ENCODE results near the gene ZNF3. TPM values are rescaled to one million over a fixed set of nuclear protein-coding genes. Genes with fewer than 3 reads are reported as not detected.

The ZNF3 gene
- total RNA-seq, 2 donors from 2014 or later, result 16.9 to 46.5 TPM

DNA sequence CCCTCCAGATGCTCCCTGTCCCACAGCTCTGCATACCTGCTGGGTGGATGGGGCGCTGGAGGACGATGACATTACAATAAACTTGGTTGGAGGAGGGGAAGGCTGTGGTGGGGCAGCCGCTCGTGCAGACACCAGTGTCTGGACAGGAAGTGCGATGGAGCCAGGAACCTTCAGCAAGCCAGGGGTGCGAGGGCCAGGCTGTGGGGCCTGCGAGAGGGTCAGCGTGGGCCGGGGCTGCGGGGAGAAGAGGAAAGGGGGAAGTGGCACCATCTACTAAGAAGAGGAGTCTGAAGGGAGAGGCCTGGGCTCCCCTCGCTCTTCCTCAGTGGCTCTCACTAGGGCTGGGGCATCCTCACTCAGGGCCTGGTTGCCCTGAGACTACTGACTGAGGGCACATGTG, 26.4 kb upstream of the ZNF3 start:
- Histone ChIP-seq H3K4me1 (no peaks in the 10 kb centered on the region), H3K27me3 (no peaks in the 10 kb centered on the region), H3K27ac (no peak overlapping the region), H3K9me3 (no peaks in the 10 kb centered on the region), H3K4me3 (no peak overlapping the region), H3K36me3 (replicated peaks in 1 of 2; ENCODE audit: insufficient read depth in 1 of 2, low read depth in 2 of 2) (peaks cover 3 to 16% of the 10 kb centered on the region in 2 donors)
- DNase-seq, result no peak
- WGBS, 2 donors, result 78 to 81% methylated on average over 10 to 11 of the region's 11 CpGs
- intact Hi-C loops (cut with DNase I), result no loop called here
- no peak for TF ChIP-seq POLR2A (IDR thresholded peaks at IDR 0.05)
- TF ChIP-seq, protein P1, sequence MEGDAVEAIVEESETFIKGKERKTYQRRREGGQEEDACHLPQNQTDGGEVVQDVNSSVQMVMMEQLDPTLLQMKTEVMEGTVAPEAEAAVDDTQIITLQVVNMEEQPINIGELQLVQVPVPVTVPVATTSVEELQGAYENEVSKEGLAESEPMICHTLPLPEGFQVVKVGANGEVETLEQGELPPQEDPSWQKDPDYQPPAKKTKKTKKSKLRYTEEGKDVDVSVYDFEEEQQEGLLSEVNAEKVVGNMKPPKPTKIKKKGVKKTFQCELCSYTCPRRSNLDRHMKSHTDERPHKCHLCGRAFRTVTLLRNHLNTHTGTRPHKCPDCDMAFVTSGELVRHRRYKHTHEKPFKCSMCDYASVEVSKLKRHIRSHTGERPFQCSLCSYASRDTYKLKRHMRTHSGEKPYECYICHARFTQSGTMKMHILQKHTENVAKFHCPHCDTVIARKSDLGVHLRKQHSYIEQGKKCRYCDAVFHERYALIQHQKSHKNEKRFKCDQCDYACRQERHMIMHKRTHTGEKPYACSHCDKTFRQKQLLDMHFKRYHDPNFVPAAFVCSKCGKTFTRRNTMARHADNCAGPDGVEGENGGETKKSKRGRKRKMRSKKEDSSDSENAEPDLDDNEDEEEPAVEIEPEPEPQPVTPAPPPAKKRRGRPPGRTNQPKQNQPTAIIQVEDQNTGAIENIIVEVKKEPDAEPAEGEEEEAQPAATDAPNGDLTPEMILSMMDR (IDR thresholded peaks at IDR 0.05), result no peak
- no peak for ATAC-seq

DNA sequence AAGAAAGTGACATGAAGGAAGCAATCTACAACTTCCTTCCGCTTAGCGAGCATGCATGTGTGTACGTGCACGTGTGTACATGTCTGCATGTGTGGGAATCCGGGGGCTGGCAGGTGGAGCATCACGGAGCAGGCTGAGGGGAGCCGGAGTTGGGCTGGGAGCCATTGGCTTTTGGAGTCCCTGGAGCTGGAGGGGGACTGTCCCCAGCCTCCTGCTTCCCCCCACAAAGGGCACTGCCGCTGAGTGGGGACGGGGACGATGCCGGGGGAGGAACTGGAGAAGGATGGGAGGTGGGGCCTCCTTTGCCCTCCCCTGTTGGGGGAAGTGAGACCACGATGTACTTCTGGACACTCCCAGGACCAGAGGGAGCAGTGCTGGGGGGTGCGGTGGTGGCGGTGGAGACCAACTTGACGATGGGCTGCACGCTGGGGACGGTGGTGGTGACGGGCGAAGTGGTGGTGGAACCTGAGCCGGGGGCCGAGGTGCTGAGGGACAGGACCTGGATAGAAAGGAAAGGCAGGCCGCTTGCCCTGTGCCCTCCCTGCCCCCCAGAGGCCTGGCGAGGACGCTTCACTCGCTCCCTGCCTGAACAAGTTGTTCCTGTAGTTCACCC, 25.7 kb upstream of the ZNF3 start:
- DNase-seq, result no peak
- Histone ChIP-seq H3K9me3 (no peaks in the 10 kb centered on the region), H3K4me1 (peaks cover 6% of the 10 kb centered on the region), H3K27ac (no peak overlapping the region), H3K27me3 (no peaks in the 10 kb centered on the region), H3K4me3 (no peak overlapping the region), H3K36me3 (replicated peaks in 1 of 2; ENCODE audit: insufficient read depth in 1 of 2, low read depth in 2 of 2) (peaks cover 3 to 14% of the 10 kb centered on the region in 2 donors)
- no peak for ATAC-seq
- WGBS, 2 donors, result 85 to 89% methylated on average over 20 to 23 of the region's 25 CpGs
- intact Hi-C loops (cut with DNase I), result no loop called here
- TF ChIP-seq, protein P1 (IDR thresholded peaks at IDR 0.05), result no peak
- no peak for TF ChIP-seq POLR2A (IDR thresholded peaks at IDR 0.05)

DNA sequence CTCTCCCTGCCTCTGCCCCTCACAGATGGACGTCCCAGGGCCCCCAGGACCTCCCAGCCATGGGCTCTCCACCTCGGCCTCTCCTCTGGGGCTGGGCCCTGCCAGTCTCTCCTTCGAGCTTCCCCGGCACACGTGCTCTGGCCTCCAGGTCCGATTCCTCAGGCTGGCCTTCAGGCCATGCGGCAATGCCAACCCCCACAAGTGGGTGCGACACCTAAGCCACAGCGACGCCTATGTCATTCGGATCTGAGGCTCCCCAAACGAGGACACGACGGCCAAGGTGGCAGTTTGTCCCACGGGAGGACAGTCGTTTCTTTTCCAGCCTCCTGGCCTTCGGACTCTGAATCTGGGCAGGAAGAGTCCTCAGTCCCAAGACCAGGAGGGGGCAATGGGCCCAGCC, 25.1 kb upstream of the ZNF3 start:
- ATAC-seq, result no peak
- intact Hi-C loops (cut with DNase I), result no loop called here
- H3K9me3 ChIP-seq, result no peaks in the 10 kb centered on the region
- peaks cover 9% of the 10 kb centered on the region for H3K4me1 ChIP-seq
- H3K27ac ChIP-seq, result no peak overlapping the region
- H3K4me3 ChIP-seq, result no peak overlapping the region
- TF ChIP-seq POLR2A (IDR thresholded peaks at IDR 0.05), result no peak
- TF ChIP-seq, protein P1 (IDR thresholded peaks at IDR 0.05), result no peak
- WGBS, 2 donors, result 71 to 87% methylated on average over 11 to 17 of the region's 17 CpGs
- H3K36me3 ChIP-seq (replicated peaks in 1 of 2; ENCODE audit: insufficient read depth in 1 of 2, low read depth in 2 of 2), result peaks cover 3 to 14% of the 10 kb centered on the region in 2 donors
- H3K27me3 ChIP-seq, result no peaks in the 10 kb centered on the region
- DNase-seq, result no peak

DNA sequence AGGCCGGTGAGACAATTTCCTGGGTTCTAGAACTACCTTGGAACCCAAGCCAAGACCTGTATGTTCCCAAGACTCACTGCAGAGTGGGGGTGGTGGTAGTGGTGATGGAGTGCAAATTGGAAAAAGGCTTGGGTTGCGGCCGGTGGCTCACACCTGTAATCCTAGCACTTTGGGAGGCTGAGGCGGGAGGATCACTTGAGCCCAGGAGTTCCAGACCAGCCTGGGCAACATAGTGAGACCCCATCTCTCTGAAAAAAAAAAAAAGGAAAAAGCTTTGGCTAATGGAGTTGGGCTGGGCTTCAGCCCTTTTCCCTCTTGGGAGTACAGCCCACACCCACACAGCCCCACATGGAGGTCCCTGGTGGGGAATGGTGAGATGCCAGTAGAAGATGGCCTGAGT, 24.0 kb upstream of the ZNF3 start:
- no peak for TF ChIP-seq POLR2A (IDR thresholded peaks at IDR 0.05)
- TF ChIP-seq, protein P1 (IDR thresholded peaks at IDR 0.05), result no peak
- H3K9me3 ChIP-seq, result no peaks in the 10 kb centered on the region
- H3K4me1 ChIP-seq, result peaks cover 13% of the 10 kb centered on the region
- ATAC-seq (no peak), DNase-seq (no peak)
- intact Hi-C loops (cut with DNase I), result no loop called here
- no peak overlapping the region for H3K27ac ChIP-seq
- WGBS, 2 donors, result 96 to 100% methylated on average over 4 of the region's 4 CpGs
- H3K27me3 ChIP-seq, result no peaks in the 10 kb centered on the region
- H3K36me3 ChIP-seq (replicated peaks in 1 of 2; ENCODE audit: insufficient read depth in 1 of 2, low read depth in 2 of 2), result peaks cover 0 to 14% of the 10 kb centered on the region in 2 donors
- no peak overlapping the region for H3K4me3 ChIP-seq

Data from body of pancreas (tissue), 4 donors.